ENCODE measurements around the gene TMEM120B.

The TMEM120B gene

GRCh38 chr12:121815263-121815662 lies 102.7 kb downstream of the TMEM120B start:
- no peak for DNase-seq

GRCh38 chr12:121816925-121817647 lies 104.5 kb downstream of the TMEM120B start:
- no peak for DNase-seq

- DNase-seq: no peak
These were observed 105.1 kb downstream of the TMEM120B start for GRCh38 chr12:121817648-121818043.

GRCh38 chr12:121819212-121819949 lies 106.8 kb downstream of the TMEM120B start:
- DNase-seq: no peak

GRCh38 chr12:121820056-121820455 lies 107.5 kb downstream of the TMEM120B start:
- no peak for DNase-seq

- no peak for DNase-seq
These were observed 110.0 kb downstream of the TMEM120B start for GRCh38 chr12:121822393-121823100.

GRCh38 chr12:121823101-121823726 lies 110.7 kb downstream of the TMEM120B start:
- DNase-seq: no peak

DNA sequence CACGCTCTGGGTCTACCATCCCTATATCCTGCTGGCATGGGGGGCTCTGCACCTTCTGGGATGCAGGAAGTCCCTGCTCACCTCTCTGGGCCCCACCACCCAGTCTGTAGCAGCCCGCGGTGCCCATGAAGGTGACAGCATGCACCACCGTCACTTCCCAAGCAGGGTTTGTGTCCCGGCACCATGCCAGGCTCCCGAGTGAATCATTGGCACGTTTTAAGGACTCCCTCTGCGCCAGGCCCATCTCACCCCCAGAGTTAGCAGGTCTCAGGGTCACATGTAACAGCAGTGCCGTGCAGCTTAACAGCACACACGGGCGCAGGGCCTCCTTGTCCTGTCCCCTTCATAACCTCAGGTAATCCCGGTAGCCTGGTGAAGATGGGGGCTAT lies 111.2 kb downstream of the TMEM120B start:
- DNase-seq: no peak

DNA sequence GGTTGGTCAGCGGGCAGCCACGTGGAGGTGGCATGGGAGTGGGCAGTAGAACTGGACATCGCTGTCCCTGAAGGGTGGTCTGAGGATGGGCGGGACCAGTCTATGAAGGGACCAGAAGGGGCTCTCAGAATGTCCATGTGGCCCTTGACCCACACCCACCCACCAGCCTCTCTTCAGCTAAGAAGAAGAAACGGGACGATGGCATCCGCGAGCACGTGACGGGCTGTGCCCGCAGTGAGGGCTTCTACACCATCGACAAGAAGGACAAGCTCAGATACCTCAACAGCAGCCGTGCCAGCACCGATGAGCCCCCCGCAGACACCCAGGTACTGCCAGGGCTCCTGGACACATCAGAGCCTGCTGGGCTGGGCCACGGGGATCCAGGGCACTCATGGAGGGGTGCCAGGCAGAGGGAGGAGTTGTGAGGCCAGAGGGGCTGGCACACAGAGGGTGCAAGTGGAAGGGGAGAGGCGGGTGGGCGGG lies 112.5 kb downstream of the TMEM120B start:
- DNase-seq: no peak

DNA sequence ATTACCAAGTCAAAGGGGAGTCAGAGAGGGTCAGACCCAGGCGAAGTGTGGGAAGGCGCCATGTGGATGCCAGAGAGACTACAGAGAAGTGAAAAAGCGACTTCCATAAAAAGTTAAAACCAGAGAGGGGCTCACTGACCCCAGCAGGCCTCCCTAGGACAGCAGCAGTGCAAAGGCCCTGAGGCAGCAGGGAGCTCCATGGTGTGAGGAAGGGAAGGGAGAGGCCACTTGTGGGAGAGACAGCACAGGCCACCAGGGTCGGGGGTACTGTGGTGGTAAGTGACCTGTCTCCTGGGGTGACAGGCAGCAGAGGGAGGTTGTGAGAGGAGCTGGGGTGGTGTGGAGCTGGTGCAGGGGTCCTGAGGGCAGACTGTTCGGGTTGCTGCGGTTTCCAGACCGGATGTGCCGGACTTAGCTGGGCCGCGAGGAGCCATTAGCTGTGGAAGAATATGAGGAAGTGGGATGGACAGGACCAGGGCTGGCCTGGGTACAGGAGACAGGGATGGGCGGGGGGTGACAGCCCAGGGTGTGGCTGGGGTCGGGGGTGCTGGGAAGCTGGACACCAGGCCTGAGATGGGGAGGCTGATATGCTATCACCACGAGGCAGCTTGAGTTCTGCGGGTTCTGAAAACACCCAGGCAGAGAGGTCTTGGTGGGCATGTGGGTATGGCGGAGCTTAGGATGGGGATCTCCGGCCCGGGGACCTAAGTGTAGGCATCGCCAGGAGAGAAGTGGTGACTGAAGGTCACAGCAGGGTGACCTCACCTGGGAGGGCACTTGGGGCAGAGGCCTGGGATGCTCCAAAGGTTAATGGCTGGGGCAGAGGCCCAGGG lies 114.0 kb downstream of the TMEM120B start:
- DNase-seq: no peak

GRCh38 chr12:121827351-121828099 lies 115.0 kb downstream of the TMEM120B start:
- DNase-seq: no peak

DNA sequence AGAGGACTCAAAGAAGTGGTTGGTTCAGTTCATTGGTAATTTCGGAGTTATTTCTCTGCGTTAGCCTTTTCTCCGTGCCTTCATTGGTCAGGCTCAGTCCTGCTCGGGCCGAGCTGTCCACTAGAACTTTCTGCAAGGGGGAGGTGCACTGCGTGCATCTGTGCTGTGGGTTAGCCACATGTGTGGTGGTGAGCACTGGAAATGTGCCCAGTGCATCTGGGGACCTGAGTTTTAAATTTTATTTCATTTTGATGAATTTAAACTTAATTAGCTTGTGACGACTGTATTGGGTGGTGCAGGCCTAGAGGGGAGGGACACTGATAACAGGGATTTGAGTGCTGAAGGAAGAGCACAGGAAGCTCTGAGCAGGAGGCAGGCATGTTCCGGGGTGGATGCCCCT lies 115.8 kb downstream of the TMEM120B start:
- DNase-seq: no peak

GRCh38 chr12:121828826-121829225 lies 116.3 kb downstream of the TMEM120B start:
- no peak for DNase-seq

DNA sequence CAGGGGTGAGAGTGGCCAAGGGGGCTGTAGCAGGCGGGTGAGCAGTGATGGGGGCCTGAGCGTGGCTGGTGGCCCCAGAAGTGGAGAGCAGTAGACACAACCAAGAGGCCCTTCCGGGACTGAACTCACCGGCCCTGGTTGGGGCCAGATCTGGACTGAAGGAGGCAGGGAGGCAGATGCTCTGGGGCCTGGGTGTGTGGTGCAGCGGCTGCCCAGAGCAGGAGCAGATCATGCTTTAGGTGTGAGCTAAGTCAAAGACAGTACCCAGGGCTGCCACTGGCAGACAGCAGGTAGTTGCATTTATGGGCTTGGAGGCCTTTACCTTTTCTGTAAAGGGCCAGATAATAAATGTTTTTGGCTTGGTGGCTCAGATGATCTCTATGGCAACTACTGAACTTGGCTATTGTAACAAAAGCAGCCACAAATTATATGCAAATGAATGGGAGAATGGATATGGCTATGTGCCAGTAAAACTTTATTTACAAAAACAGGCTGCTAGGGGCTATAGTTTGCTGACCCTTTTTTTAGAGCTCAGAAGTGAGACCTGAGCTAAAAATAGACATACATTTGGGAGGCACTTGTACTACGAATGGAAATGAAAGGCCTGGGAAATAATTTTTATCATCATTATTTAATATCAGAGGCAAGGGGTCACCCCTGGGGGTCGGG lies 116.8 kb downstream of the TMEM120B start:
- no peak for DNase-seq

GRCh38 chr12:121830134-121830533 lies 117.6 kb downstream of the TMEM120B start:
- no peak for DNase-seq

DNA sequence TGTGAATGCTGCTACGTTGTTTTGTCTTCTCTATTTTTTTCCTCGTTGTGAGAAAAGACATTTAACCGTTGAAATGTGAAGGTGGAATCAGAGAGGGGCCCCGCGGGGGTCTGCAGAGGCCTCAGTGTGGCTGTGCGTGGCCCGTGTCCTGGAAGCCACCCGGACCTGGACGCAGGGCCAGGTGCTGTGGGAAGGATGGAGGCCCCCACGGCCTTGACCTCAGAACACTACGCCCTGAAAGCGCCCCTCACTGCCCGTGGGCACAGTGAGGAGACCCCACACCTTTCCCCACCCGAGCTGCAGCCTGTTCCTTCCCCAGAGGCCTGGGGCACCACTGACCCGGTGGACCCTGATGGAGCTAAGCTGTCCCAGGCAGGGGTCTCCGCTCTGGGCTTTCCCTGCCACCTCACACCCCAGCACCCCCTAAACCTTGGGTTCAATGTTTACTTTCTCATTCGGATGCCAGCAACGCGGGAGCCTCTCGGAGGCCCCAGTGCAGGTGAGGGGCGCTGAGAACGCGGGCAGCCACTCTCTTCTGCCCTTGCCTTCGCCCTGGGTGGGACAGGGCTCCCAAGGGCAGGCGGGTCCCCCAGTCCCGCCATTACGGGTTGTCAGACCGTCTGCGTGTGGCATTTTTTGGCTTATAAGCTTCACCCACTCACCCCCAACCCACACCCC lies 118.2 kb downstream of the TMEM120B start:
- no peak for DNase-seq
